Jurkat, Clone E6-1 (cell line): ENCODE results near the gene MSX1.
A peak's percentile ranks its signal among the peaks of the same experiment; 100 is the strongest.

ENCODE experiments used
- DNase-seq: peaks from one replicate; pipeline ENCODE4 v3.0.0-alpha.2; 2011; ENCODE audit warnings: low read depth, low spot score
- H3K4me3 ChIP-seq: 2 replicates; pipeline ENCODE4 v1.5.1; 2011; ENCODE audit warnings: mild to moderate bottlenecking, low read length, control low read depth, moderate library complexity

Gene MSX1

DNA sequence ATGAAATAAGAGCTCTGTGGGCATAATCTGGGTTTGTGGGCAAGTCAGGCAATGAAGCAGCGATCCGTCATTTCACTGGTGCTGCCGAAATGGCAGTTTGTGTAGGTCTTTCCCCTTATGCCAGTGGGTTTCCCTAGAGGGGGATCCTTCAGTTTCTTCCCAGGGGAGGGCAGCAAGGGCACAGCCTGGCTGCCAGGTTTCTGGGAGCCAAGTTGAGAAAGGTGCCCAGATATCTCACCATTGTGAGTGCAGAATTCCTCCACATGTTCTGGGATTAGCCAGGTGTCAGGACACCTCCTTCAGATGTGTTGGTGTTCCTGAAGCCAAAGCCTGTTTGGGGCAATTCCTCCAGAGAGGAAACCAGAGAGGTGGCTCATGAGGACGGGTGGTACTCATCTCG, 28.0 kb downstream of the MSX1 start:
- H3K4me3 ChIP-seq = no peak overlapping the region
- DNase-seq = no peak

DNA sequence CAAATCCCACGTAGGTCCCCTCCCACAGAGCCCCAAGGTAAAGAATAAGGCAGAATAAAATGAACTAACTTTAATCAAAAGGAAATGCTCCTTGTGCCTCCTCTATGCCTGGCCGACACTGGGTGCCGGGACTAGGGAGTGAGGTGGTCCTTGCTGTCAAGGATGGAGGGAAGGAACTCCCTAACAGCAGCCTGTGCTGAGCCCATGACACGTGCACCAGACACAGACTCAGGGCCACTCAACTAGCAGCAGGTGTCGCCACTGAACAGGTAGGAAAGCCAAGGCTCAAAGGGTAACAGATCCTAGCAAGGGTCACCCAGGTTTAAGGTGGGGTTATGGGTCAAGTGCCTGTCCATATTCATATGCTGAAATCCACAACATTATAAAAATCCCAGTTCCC, 29.2 kb downstream of the MSX1 start:
- DNase-seq = no peak
- no peak overlapping the region for H3K4me3 ChIP-seq

- no peak for DNase-seq
- no peak overlapping the region for H3K4me3 ChIP-seq
Measured at GRCh38 chr4:4889781-4890180, 30.3 kb downstream of the MSX1 start.

GRCh38 chr4:4890574-4891255, 31.2 kb downstream of the MSX1 start:
- no peak overlapping the region for H3K4me3 ChIP-seq
- DNase-seq = no peak

DNA sequence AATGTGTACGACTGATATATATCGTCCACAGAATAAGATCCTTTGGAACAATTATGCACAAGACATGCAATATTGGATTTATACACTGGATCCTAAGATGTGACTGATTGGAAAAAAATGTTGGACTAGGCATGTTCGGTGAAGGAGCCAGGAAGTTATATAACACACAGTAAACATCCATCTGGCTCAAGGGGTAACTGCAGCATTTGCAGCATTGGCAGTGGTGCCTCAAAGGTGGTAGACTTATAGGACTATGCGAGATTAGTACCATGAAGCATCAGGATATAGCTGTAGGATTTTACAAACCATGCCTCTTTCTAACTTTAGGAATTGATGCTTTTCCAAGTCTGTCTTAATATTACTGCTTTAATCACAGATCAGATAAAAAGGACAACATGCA, 34.3 kb downstream of the MSX1 start:
- H3K4me3 ChIP-seq = no peak overlapping the region
- no peak for DNase-seq

DNA sequence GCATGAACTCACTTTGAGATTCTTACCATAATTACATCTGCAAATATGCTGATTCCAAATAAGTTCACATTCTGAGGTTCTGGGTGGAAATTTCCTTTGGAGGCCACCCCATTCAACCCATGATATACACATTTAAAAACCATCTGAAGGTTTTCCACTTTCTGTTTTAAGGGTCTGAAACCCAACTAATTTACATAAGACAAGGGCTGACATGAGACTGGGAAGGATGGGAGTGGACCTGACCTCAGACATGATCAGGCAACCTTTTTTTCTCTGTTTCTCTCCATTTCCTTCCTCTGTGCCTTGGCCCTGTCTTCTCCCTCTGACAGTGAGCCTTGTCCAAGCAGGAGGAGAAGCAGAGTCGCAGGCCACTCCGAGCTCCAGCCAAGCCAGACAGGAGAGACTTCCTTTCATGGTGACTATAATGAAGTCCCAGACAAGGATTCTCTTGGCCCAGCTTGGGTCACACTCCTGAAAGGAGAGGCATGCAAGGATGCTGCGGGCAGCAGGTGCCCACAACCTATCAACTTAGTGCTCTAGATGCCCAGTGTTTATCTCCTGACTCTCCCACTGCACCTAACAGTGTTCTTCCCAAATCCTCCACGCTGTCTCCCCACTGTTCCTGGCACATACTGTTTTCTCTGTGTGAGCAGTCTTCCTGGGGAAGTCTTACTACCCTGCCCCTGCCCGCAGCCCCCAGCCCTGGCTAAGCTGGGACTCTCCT, 39.9 kb downstream of the MSX1 start:
- no peak for DNase-seq
- no peak overlapping the region for H3K4me3 ChIP-seq

GRCh38 chr4:4901877-4902276, 42.4 kb downstream of the MSX1 start:
- no peak overlapping the region for H3K4me3 ChIP-seq
- DNase-seq = peak; percentile 16

DNA sequence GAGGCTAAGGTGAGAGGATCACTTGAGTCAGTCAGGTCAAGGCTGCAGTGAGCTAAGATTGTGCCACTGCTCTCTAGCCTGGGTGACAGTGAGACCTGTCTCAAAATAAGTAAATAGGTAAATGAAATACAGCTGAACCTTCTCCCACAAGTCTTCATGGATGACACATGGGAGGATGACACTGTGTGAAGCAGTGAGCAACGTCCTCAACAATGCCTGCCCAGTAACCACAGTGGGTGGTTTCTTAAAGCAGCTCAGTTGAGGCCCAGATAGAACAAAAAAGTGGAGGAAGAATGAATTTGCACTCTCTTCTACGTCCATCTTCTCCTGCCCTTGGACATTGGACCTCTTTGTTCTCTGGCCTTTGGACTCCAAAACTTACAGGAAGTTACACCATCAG, 52.7 kb downstream of the MSX1 start:
- H3K4me3 ChIP-seq = no peak overlapping the region
- DNase-seq = no peak

DNA sequence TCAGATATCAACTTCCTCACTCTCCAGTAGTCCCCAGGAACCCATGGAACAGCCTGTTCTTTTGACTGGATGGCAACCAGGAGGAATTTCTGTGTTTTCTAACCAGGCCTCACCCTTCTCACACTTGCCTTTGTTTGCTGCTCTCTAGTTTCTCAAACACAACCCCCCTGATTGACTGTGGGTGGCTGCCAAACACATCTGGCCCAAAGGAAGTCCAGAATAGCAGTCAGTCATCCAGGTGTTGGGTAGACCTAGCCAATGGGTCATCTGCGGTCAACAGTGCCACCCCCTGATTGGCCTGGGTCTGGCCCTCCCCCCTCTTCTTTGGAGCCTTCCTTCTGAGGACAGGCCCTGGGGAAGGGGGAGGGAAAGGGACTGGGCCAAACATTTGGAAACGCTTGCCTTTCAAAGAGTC, 53.7 kb downstream of the MSX1 start:
- H3K4me3 ChIP-seq = no peak overlapping the region
- no peak for DNase-seq
